H9 (cell line): ENCODE results near the gene GARNL3. TPM values are rescaled to one million over a fixed set of nuclear protein-coding genes. Genes with fewer than 3 reads are reported as not detected.
A peak's percentile ranks its signal among the peaks of the same experiment; 100 is the strongest.

Experiments used
- DNase-seq: peaks from one replicate; pipeline ENCODE4 v3.0.0-alpha.2; 2017
- H2AFZ ChIP-seq: one replicate; pipeline ENCODE4 v1.6.1; 2013; ENCODE audit warnings: mild to moderate bottlenecking, low read length, control low read depth, moderate library complexity
- H2AK5ac ChIP-seq: 2 replicates; pipeline ENCODE4 v1.6.1; 2013; ENCODE audit warnings: low read length, control low read depth, mixed read lengths; ENCODE audit not compliant: insufficient read length
- H2BK120ac ChIP-seq: one replicate; pipeline ENCODE4 v1.6.1; 2013; ENCODE audit warnings: low read depth, mild to moderate bottlenecking, low read length, control low read depth, inconsistent platforms; ENCODE audit not compliant: poor library complexity, severe bottlenecking
- H2BK12ac ChIP-seq: 2 replicates; pipeline ENCODE4 v1.6.1; 2013; ENCODE audit warnings: low read length, control low read depth, mixed read lengths, low read depth; ENCODE audit not compliant: insufficient read length
- H2BK15ac ChIP-seq: 2 replicates; pipeline ENCODE4 v1.6.1; 2013; ENCODE audit warnings: low read depth, low read length, control low read depth
- H2BK20ac ChIP-seq: one replicate; pipeline ENCODE4 v1.6.1; 2013; ENCODE audit warnings: low read depth, mild to moderate bottlenecking, low read length, control low read depth, inconsistent platforms; ENCODE audit not compliant: poor library complexity, severe bottlenecking
- H2BK5ac ChIP-seq: 2 replicates; pipeline ENCODE4 v1.6.1; 2013; ENCODE audit warnings: low read length, control low read depth, mixed read lengths; ENCODE audit not compliant: insufficient read length
- H3K14ac ChIP-seq: 2 replicates; pipeline ENCODE4 v1.6.1; 2013; ENCODE audit warnings: low read length, control low read depth; ENCODE audit not compliant: insufficient read depth
- H3K18ac ChIP-seq: 2 replicates; pipeline ENCODE4 v1.6.1; 2013; ENCODE audit warnings: low read depth, mild to moderate bottlenecking, mixed read lengths, low read length, control low read depth; ENCODE audit not compliant: insufficient read length
- H3K23ac ChIP-seq: 2 replicates; pipeline ENCODE4 v1.6.1; 2013; ENCODE audit warnings: low read length, control low read depth, mixed read lengths, low read depth; ENCODE audit not compliant: insufficient read length
- H3K23me2 ChIP-seq: 2 replicates; pipeline ENCODE4 v1.6.1; 2013; ENCODE audit warnings: low read depth, mild to moderate bottlenecking, mixed read lengths, low read length, control low read depth; ENCODE audit not compliant: insufficient read length, poor library complexity, severe bottlenecking
- H3K27ac ChIP-seq: 2 replicates; pipeline ENCODE4 v1.5.1; 2013; ENCODE audit warnings: low read length, control low read depth, mixed read lengths, low read depth; ENCODE audit not compliant: insufficient read length
- H3K27me3 ChIP-seq: 2 replicates; pipeline ENCODE4 v1.6.1; 2013; ENCODE audit warnings: low read length, control low read depth, inconsistent platforms; ENCODE audit not compliant: insufficient read depth
- H3K4ac ChIP-seq: 2 replicates; pipeline ENCODE4 v1.6.1; 2013; ENCODE audit warnings: low read depth, mild to moderate bottlenecking, control low read depth, inconsistent platforms, low read length, moderate library complexity
- H3K4me1 ChIP-seq: 2 replicates; pipeline ENCODE4 v1.6.1; 2013; ENCODE audit warnings: low read length, control low read depth, inconsistent platforms; ENCODE audit not compliant: insufficient read depth
- H3K4me2 ChIP-seq: 2 replicates; pipeline ENCODE4 v1.6.1; 2013; ENCODE audit warnings: low read length, control low read depth, mixed read lengths; ENCODE audit not compliant: insufficient read length, insufficient read depth
- H3K56ac ChIP-seq: 2 replicates; pipeline ENCODE4 v1.6.1; 2013; ENCODE audit warnings: low read depth, mild to moderate bottlenecking, mixed read lengths, low read length, control low read depth; ENCODE audit not compliant: insufficient read length
- H3K79me1 ChIP-seq: 2 replicates; pipeline ENCODE4 v1.6.1; 2013; ENCODE audit warnings: low read depth, mild to moderate bottlenecking, moderate library complexity, low read length, control low read depth, inconsistent platforms; ENCODE audit not compliant: insufficient read depth, poor library complexity, severe bottlenecking
- H3K79me2 ChIP-seq: 2 replicates; pipeline ENCODE4 v1.6.1; 2013; ENCODE audit warnings: low read length, control low read depth, inconsistent platforms; ENCODE audit not compliant: insufficient read depth
- H3K9ac ChIP-seq: 2 replicates; pipeline ENCODE4 v1.6.1; 2013; ENCODE audit warnings: low read length, control low read depth, mixed read lengths; ENCODE audit not compliant: insufficient read length; ENCODE audit errors: extremely low read depth
- H3K9me3 ChIP-seq: one replicate; pipeline ENCODE4 v1.6.1; 2013; ENCODE audit warnings: low read depth, low read length, inconsistent platforms; ENCODE audit not compliant: control insufficient read depth
- H3T11ph ChIP-seq: one replicate; pipeline ENCODE4 v1.6.1; 2013; ENCODE audit warnings: mild to moderate bottlenecking, low read length, control low read depth, inconsistent platforms
- H4K20me1 ChIP-seq: one replicate; pipeline ENCODE4 v1.6.1; 2013; ENCODE audit not compliant: control insufficient read depth, insufficient read length, insufficient read depth
- H4K5ac ChIP-seq: 2 replicates; pipeline ENCODE4 v1.6.1; 2013; ENCODE audit warnings: low read depth, mild to moderate bottlenecking, mixed read lengths, low read length, control low read depth; ENCODE audit not compliant: insufficient read length
- H4K8ac ChIP-seq: replicated peaks from 2 replicates; pipeline ENCODE4 v1.6.1; 2013; ENCODE audit warnings: low read length, control low read depth, mixed read lengths, low read depth; ENCODE audit not compliant: insufficient read length
- H4K91ac ChIP-seq: 2 replicates; pipeline ENCODE4 v1.6.1; 2013; ENCODE audit warnings: low read depth, mild to moderate bottlenecking, moderate library complexity, mixed read lengths, low read length, control low read depth; ENCODE audit not compliant: insufficient read length
- H3K27ac Mint-ChIP-seq, 3 experiments: 2 replicates in 2 of 3; 3 replicates in 1 of 3; pipeline ENCODE4 v1.8.0; 2020 to 2021; ENCODE audit warnings: mixed read lengths in 3 of 3, mild to moderate bottlenecking in 1 of 3, moderate library complexity in 1 of 3
- H3K27me3 Mint-ChIP-seq: 2 replicates; pipeline ENCODE4 v1.8.0; 2021; ENCODE audit warnings: low read depth, mild to moderate bottlenecking, moderate library complexity, mixed read lengths
- H3K36me3 Mint-ChIP-seq, 3 experiments: 2 replicates in 2 of 3; 3 replicates in 1 of 3; pipeline ENCODE4 v1.8.0; 2020 to 2021; ENCODE audit warnings: low read depth in 3 of 3, mixed read lengths in 3 of 3; ENCODE audit not compliant: insufficient read depth in 1 of 3
- H3K4me1 Mint-ChIP-seq, 2 experiments: 2 replicates each; pipeline ENCODE4 v1.8.0; 2020; ENCODE audit warnings: mixed read lengths in 2 of 2
- H3K4me3 Mint-ChIP-seq, 2 experiments: 2 replicates in 1 of 2; 3 replicates in 1 of 2; pipeline ENCODE4 v1.8.0; 2020 to 2021; ENCODE audit warnings: mild to moderate bottlenecking in 2 of 2, mixed read lengths in 2 of 2, moderate library complexity in 1 of 2
- H3K9me3 Mint-ChIP-seq, 2 experiments: 2 replicates in 1 of 2; 3 replicates in 1 of 2; pipeline ENCODE4 v1.8.0; 2020; ENCODE audit warnings: mild to moderate bottlenecking in 2 of 2, mixed read lengths in 2 of 2, moderate library complexity in 1 of 2
- CTCF ChIP-seq: fragments of 200-600 bp; sonication (generic); conservative IDR thresholded peaks from 3 replicates; pipeline ENCODE4 v1.8.0; 2021; ENCODE audit warnings: antibody characterized with exemption, mild to moderate bottlenecking
- WGBS: extraction: QIAGEN DNeasy Blood & Tissue Kit; methylation state at CpG from one replicate; pipeline ENCODE4 v1.1.7; 2013; ENCODE audit warnings: missing lambda C conversion rate, low lambda C conversion rate, mixed read lengths; ENCODE audit not compliant: insufficient read length; ENCODE audit errors: extremely low coverage; 5-methylcytosine and 5-hydroxymethylcytosine counted together
- total RNA-seq: library from RNA; stranded (reverse); gene quantifications from 2 replicates; pipeline ENCODE4 v1.2.1, GENCODE V29; 2021

Gene GARNL3
- total RNA-seq, 1 experiment from 2014 or later: 8.7 TPM

GRCh38 chr9:127360829-127361228 is 96.3 kb downstream of the GARNL3 start:
- Histone ChIP-seq H3K23ac (no peak overlapping the region), H2BK120ac (no peak overlapping the region), H3K79me2 (no peaks in the 10 kb centered on the region), H3K27me3 (no peaks in the 10 kb centered on the region), H3K9ac (no peak overlapping the region), H3K23me2 (no peaks in the 10 kb centered on the region), H2BK15ac (no peak overlapping the region), H3K18ac (no peak overlapping the region), H4K91ac (no peak overlapping the region), H2BK5ac (no peak overlapping the region), H3K4me2 (no peak overlapping the region), H3K27ac (no peak overlapping the region), H4K8ac (no peak overlapping the region), H4K20me1 (no peaks in the 10 kb centered on the region), H3K4ac (no peak overlapping the region), H3K79me1 (no peaks in the 10 kb centered on the region), H3K9me3 (no peaks in the 10 kb centered on the region), H3K4me1 (no peaks in the 10 kb centered on the region), H2BK20ac (no peak overlapping the region), H2BK12ac (no peak overlapping the region), H3T11ph (no peak overlapping the region), H3K14ac (no peak overlapping the region), H2AFZ (no peak overlapping the region), H3K56ac (no peak overlapping the region), H4K5ac (no peak overlapping the region), H2AK5ac (no peak overlapping the region)
- peak; percentile 74 for DNase-seq
- Mint-ChIP-seq H3K4me3 (no peak overlapping the region), H3K36me3 (peaks cover 5 to 8% (median 6%) of the 10 kb centered on the region in 3 experiments; a peak in 4 of 7 replicates), H3K9me3 (no peaks in the 10 kb centered on the region), H3K27ac (no peak overlapping the region), H3K4me1 (peaks cover under 1 to 4% of the 10 kb centered on the region in 2 experiments; a peak in 2 of 4 replicates), H3K27me3 (no peaks in the 10 kb centered on the region)
- TF ChIP-seq CTCF: peak; percentile 67
- WGBS: no CpG with 5 or more reads among the region's 2 CpGs
